Ureter (tissue), 1 donor: ENCODE results near the gene CLCN7. TPM values are rescaled to one million over a fixed set of nuclear protein-coding genes. Genes with fewer than 3 reads are reported as not detected.

Experiments
- DNase-seq: peaks from one replicate; pipeline ENCODE4 v3.0.0-alpha.2; 2020; ENCODE audit warnings: low spot score
- total RNA-seq: library from RNA; stranded (reverse); gene quantifications from one replicate; pipeline ENCODE4 v1.2.4, GENCODE V29; 2023
- donor health status: DM: yes; HTN: yes; CAD: no.

Gene CLCN7
- total RNA-seq, 1 donor from 2014 or later = 77.5 TPM

DNA sequence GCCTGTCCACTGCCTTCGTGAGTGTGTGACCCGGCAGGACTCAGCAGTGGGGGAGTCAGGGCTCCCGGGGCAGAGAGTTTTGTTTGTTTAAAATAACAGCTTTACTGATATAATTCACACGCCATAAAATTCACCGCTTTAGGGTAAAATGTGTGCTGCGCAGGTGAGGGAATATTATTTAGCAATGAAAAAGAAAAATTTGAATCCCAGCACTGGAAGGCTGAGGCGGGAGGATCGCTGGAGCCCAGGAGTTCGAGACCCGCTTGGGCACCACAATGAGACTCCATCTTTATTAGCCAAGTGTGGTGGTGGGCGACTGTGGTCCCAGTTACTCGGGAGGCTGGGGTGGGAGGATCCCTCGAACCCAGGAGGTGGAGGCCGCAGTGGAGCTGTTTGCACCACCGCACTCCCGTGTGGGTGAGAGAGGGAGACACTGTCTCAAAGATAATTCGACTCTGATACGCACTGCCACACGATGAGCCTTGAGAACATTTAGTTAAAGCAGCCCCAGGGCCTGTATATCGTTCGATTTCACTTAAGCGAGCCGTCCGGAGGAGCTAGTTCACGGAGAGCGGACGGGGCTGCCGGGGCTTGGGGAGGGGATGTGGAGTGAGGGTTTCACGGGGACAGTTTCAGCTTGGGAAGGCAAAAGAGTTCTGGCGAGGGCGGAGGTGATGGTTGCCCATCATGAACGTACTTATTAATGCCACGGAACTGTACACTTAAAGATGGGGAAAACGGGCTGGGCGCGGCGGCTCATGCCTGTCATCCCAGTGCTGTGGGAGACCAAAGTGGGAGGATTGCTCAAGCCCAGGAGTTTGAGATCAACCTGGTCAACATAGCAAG lies 28.5 kb upstream of the CLCN7 start:
- no peak for DNase-seq

DNA sequence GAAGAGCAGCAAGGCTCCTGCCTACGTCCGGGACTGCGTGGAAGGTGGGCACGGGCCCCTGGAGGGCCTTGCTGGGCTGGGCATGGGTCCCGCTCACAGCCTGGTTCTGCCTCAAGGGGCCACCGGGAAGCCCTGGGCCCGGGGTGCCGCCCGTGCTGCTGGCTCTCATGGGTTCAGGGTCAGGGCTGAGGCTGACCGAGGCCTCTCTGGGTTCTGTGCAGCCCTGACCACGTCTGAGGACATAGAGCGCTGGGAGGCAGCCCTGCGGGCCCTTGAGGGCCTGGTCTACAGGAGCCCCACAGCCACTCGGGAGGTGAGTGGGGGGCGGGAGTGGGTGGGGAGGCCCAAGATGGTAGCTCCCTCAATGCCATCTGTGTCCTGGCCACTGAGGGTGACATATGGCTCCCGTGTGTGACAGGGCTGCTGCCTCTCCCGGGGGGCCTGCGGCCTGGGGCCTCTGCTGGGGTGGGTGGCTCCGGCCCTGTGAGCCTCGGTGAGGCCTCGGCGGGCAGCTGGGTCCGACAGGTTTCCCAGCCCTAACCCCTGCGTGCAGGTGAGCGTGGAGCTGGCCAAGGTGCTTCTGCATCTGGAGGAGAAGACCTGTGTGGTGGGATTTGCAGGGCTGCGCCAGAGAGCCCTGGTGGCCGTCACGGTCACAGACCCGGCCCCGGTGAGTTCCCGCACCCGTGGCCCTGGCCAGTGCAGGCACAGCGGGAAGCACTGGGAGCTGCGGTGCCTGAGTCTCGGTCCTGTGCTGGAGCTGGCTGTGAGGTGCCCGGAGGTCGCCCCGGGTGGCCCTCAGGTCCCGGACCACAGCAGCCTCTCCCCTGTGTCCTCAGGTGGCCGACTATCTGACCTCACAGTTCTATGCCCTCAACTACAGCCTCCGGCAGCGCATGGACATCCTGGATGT lies 27.5 kb upstream of the CLCN7 start:
- DNase-seq = no peak

DNA sequence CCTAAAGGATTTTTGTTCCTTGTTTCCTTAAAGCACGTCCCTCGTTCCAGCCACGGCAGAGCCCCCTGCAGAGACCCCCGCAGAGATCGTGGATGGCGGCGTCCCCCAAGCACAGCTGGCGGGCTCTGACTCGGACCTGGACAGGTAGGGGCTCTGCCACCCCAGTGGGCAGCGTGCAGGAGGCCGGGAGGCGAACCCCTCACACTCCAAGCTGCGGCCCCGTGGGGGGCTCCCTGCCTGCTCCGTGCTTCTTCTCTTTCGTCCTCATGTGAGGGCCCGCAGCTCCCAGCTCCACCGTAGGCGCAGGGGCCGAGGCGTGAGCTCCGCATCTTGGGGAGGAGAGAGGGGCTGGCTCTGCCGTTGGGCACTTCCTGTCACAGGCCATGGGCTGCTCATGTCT lies 26.8 kb upstream of the CLCN7 start:
- no peak for DNase-seq

DNA sequence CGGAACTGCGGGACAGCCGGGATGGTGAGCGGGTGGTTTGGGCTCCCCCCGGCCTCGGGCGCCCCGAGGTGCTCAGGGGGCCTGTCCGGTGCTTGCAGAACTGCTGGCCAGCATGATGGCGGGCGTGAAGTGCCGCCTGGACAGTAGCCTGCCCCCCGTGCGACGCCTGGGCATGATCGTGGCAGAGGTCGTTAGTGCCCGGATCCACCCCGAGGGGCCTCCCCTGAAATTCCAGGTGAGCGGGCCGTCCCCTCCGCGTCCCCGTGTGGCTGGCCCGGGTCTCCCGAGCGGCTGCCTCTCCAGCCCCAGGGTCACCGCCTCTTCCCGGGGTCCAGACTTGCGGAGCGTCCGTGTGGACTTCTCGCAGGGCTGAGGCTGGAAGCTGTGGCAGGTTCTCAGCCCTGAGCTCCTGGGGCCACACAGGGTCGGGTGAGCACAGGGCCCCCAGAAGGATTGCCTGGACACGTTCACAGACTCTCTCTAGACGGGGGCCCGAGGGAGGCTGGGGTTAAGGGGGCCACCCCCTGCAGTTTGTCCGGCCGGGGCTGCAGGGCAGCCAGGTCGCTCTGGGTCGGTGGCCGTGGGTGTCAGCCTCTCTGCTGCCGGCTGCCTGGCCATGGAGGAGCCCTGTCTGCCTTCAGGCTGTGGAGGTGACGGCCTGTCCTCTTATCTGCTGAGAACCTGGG lies 25.8 kb upstream of the CLCN7 start:
- no peak for DNase-seq

DNA sequence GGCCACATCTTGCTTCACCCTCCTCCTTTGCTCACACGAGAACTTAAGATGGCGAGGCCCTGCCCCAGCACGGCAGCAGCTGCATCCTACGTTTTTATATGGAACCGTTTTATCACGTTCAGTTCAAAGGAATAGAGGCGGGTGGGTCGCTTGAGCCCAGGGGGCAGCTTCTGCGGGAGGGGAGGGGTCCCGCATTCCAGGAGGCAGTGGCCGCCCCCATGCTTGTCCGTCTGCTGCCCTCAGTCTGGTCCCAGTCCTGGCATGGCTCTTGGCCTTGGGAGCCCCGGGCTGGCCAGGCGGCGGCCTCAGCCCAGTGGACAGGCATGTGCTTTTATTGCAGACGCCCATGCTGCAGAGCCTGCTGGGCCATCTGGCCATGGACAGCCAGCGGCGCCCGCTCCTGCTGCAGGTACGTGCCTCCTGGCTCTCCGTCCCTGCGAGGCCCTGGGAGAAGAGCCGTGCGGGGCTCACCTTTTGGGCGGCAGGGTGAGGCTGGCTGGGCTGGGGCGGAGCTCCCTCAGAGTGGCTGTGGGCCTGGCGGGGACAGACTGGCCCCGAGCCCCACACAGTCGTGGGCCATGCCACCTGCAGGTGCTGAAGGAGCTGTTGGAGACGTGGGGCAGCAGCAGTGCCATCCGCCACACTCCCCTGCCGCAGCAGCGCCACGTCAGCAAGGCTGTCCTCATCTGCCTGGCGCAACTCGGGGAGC lies 25.1 kb upstream of the CLCN7 start:
- DNase-seq = no peak

DNA sequence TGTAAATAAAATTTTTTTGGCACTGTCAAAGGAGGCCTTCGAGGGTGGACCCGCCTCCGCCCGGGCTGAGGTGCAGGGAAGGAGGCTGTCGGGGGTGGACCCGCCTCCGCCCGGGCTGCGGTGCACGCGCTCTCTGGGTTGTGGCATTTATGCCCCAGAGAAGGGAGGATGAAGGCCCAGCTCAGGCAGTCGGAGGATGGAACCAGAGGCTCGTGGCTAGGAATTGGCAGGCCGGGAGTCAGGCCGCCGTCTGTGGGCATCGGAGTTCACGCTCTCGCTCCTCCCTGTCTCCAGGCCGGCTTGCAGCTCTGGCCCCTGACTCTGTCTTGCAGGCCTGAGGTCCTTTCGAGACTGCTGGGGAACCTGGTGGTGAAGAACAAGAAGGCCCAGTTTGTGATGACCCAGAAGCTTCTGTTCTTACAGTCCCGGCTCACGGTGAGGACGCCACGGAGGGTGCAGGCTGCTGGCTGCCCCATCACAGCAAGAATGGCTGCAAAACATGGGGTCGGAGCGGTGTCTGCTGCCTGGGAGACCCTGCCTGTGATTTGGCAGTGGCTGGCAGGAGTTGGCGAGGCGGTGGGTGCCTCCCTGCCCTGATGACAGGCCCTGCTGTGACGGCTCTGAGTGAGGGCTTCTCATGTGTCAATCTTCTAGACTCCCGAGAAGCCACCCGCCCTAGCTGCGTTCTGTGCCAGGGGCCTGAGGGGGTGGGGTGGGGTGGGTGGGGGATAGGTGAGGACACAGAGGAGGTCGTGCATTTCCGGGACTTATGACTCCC lies 24.3 kb upstream of the CLCN7 start:
- no peak for DNase-seq

DNA sequence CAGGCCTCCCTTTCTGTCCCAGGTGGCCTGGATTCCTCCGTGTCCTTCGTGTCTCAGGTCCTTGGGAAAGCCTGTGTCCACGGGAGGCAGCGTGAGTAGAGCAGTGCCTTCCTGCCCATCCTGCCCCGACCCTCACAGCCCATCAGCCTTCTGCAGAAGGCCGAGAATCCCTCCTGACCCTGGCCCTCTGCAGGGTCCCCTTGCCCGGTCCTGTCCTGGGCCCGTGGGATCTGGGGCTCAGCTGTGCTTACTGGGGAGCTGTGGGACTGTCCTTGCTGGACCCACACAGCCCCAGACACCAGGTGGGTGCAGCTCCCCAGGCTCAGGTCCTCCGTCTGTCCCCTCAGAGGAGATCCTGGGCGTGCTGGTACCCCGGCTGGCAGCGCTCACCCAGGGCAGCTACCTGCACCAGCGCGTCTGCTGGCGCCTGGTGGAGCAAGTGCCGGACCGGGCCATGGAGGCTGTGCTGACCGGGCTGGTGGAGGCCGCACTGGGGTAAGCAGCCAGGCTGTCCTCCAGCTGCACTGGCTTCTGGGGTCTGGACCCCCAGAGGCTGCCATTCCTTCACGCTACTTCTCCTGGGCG lies 22.3 kb upstream of the CLCN7 start:
- no peak for DNase-seq

DNA sequence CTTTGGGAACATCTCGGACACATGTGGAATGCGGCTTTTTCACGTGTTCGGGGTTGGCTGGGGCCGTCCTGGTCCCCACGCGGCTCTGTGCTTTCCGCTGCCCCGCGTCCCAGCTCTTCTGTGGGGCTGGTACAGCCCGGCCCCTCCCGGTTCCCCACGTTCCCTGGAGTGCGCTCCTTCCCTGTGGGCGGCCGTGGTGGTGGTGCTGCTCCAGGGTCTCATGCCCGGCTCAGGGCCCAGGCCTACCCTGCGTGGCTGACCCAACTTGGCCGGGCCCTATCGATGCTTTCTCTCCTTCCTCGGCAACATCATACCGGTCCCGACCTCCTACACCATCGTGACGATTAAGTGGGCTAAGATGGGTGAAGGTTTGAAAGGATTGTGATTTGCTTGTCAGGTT lies 21.6 kb upstream of the CLCN7 start:
- no peak for DNase-seq

DNA sequence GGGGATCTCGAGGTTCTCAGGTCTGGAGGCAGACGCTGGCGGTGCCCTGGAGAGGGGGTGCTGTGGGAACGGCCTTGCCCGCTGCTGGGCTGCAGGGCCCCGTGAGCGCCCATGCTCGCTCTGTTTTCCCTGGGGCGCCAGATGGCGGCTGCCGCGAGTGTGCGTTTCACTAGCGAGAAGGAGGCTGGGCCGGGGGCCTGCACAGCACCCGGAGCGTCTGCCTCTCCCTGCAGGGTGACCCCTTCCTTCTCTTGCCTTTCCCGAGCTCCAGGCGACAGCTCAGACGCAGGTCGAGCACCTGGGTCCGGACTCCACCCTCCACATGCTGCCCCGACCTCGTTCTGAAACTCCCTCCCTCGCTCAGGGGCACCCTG lies 21.0 kb upstream of the CLCN7 start:
- no peak for DNase-seq

DNA sequence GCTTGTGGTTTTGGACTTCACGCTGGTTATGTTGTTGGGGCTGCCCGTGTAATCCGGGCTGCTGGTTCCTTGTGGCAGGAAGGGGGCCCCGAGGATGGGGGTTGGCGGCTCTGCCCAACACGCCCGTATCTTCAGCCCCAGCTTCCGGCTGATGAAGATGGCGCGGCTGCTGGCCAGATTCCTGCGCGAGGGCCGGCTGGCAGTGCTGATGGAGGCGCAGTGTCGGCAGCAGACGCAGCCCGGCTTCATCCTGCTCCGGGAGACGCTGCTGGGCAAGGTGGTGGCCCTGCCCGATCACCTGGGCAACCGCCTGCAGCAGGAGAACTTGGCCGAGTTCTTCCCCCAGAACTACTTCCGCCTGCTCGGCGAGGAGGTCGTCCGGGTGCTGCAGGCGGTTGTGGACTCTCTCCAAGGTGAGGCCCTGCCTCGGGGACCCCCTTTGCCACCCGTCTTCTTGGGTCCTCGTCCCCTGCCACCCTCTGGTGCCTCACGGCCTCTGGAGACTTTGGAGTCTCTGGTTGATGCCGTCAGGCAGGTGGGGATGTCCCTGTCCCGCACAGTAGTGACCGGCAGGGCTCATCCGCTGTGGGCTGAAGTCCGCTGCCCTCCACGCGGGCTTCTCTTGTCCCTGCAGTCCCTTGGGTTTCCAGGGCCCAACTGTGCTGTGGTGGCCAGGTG lies 20.5 kb upstream of the CLCN7 start:
- no peak for DNase-seq

DNA sequence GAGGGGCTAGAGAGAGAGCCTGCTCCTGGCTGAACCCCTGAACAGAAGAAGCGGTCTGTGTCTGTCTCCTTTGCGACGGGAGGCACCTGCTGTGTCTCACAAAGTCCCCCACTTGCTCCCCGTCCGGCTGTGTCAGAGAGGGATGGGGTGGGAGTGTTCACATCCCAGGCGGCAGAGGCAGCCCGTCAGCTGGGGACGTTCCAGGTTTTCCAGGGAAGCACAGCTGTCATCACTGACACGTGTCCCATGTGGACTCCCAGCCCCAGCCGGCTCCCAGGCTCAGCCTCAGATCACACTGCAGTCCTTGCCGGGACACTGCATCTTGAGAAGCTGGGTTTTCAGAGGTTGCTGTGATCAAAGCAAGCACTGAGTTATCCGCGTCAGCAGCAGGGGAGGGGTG lies 19.9 kb upstream of the CLCN7 start:
- no peak for DNase-seq

DNA sequence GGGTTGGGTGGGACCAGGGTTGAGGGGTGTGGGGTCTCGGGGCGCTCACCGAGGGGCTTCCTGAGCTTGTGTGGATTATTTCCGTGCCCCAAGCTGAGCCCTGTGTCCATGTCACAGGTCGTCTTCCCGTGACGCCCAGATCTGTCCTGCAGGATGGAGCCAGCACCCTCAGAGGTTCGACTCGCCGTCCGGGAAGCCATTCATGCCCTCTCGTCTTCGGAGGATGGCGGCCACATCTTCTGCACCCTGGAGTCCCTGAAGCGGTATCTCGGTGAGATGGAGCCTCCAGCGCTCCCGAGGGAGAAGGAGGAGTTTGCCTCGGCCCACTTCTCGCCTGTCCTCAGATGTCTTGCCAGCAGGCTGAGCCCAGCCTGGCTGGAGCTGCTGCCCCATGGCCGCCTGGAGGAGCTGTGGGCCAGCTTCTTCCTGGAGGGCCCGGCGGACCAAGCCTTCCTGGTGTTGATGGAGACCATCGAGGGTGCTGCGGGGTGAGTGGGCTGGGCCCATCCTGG lies 19.4 kb upstream of the CLCN7 start:
- peak; percentile 66 for DNase-seq

DNA sequence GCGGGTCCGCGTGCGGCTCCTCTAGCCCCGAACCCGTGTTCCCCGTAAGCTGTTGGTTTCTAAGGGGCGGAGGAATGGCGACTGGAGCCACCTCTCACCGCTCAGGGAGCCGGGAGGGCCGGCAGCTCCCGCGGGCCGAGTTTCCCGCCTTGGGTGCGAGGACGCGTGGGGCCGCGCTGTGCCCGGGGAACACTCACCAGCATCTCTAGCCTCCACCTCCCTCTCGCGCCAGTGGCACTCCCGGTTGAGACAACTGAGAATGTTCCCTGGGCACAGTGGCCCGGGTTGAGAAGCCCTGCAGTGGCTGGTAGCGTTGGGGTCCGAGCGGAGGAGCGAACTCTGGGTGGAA lies 18.9 kb upstream of the CLCN7 start:
- no peak for DNase-seq

DNA sequence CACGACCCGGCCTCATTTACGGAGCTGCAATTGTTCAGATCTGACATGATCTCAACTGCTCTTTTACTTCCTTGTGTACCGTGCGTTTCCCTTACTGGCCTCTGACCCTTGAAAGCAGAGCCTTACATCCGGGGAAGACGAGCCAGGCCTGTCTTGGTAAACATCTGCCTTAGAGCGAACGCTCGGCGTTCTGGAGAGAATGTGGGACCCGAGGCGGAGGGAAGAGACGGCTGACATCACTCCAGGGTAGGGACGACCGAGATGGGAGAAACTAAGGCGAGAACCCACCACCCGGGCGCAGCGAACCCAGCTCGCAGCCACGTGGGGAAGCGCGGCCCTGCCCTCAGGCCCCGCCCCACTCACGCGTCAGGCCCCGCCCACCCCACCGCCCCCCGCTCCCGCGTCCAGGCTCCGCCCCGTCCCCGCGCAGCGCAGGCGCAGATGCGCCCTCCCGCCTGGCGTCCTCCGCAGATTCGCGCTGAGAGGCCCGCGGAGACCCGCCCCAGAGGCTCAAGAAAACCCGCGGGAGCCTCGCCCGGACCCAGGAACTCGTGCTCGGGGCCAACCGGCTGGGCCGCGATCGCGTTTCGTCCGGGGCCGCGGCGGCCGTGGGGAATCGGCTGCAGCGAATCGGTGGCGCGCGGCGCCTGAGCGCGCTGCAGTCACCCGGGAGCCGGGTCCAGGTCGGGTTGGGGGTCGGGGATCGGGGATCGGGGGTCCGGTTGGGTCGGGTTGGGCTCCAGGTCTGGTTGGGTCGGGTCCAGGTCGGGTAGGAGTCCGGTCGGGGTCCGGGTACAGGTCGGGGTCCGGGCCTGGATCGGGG lies 18.3 kb upstream of the CLCN7 start, which contains the start of gene TELO2:
TELO2 (plus strand) TSS at position 438 of the 823 bp plus-strand sequence. CDS start 922 bp downstream, outside the sequence.
- peak; percentile 77 for DNase-seq

DNA sequence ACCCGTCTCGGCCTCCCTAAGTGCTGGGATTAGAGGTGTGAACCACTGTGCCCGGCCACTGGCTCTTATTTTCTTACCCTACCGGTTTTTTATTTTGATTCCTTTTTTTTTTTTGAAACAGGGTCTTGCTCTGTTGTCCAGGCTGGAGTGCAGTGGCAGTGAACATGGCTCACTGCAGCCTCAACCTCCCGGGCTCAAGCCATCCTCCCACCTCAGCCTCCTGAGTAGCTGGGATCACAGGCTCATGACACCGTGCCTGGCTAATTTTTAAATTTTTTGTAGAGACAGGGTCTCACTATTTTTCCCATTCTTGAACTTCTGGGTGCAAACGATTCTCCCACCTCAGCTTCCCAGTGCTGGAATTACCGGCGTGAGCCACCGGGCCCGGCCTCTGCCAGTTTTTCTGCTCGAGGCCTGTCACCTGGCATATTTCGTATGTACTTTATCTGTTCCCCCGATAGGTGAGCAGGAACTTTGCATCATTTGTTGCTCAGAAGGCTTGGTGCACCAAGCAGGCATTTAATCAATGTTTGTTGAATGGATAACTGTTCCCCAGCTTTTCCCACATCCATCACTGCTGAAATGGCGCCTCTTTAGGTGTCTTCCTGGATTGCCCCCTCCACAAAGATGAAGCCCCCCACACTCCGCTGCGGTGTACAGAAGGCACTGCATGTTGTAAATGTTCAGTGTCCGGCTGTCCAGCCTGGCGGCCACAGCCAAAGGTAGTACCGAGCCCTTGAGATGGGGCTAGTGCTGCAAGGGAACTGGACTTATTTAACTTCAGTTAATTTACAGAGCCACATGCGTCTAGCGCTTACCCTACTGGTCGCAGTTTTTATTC lies 17.5 kb upstream of the CLCN7 start:
- no peak for DNase-seq

DNA sequence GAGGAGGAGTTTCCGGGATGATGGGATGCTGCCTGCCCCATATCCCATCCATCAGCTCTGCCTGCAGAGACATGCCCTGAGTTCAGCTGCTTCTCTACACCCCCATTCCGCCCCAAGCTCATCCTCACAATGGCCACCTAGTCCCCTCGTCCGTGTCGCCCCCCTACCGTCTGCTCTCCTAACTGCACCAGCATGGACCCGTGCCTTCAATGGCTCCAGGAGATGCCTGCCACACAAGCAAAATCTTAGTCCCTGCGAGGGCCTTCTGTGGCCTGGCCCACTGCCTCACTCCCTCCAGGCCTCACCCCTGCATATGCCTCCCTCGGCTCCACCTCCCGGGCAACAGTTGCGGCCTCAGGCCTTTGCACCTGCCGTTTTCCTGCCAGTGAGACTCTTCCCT lies 16.5 kb upstream of the CLCN7 start:
- DNase-seq = no peak

DNA sequence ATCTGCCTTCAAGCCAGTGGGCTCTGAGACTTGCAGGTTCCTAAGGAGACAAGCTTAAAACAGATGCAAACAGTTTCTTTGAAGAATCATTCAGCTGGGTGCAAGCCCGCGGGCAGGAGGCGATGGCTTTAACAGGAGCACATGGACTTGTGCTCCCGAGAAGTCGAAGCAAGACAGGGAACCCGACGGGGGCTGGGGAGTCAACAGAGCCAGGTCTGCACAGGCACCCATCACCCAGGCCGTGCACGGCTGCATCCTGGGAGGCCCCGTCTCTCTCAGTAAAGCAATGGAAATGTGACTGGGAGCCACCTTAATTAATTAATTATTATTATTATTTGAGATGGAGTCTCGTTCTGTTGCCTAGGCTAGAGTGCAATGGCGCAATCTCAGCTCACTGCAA lies 14.2 kb upstream of the CLCN7 start:
- no peak for DNase-seq

DNA sequence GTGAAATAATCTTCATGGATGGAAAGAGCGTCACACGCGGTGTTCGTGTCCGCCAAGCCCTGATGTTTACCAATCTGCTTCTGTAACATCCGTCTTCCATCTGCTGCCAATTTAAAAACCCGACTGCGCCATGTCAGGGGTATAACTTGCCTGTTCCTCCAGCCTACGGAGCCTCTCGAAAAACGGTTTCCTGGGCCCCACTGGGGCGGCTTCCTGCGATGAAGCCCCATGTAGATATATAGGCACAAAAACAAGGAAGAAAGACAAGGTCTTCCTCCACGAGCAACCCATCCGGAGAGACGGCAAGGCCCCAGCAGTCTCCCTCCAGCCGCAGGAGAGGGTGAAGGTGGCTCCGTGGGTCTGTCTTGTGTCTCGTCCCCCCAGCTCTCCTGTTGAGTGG lies 13.8 kb upstream of the CLCN7 start, which contains the start of gene PTX4:
PTX4 (minus strand) TSS at position 326 of the 400 bp plus-strand sequence; CDS start at position 291, 35 bp downstream.
- DNase-seq = no peak
